ENCODE results near the gene TCF7L1.
"Not testable (repeated sequence)": the region's sequence is repeated elsewhere in the genome, so short reads cannot be mapped to it uniquely, and the experiment has no call there.

TCF7L1 gene

DNA sequence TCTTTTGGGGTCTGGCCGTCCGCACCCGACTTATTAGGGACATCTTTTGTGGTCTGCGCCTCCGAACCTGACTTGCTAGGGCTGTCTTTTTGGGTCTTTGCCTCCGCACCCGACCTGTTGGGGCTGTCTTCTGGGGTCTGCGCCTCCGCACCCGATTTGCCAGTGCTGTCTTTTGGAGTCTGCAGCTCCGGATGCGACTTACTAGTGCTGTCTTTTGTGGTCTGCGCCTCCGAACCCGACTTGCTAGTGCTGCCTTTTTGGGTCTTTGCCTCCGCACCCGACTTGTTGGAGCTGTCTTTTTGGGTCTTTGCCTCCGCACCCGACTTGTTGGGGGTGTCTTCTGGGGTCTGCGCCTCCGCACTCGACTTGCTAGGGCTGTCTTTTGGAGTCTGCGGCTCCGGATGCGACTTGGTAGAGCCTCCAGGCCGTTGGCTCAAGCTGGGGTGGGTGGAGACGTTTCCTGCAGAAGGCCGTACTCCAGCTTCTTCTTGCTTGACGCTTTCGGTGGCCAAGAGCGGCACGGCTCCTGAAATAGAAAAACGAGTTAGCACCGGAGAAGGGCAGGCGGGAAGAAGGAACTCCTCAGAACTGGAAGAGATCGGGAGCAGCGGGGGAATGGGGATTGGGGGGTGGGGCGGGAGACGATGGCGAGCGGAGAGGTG lies 194.1 kb downstream of the TCF7L1 start:
- DNase-seq: peak; percentile 28

- peak; percentile 92 for DNase-seq
Observed at GRCh38 chr2:85327822-85328617, 194.8 kb downstream of the TCF7L1 start, which contains the start of gene TGOLN2. Gene TGOLN2, minus strand, starts transcription at chr2:85327989. Its CDS starts 27 bp downstream, at chr2:85327962.

DNA sequence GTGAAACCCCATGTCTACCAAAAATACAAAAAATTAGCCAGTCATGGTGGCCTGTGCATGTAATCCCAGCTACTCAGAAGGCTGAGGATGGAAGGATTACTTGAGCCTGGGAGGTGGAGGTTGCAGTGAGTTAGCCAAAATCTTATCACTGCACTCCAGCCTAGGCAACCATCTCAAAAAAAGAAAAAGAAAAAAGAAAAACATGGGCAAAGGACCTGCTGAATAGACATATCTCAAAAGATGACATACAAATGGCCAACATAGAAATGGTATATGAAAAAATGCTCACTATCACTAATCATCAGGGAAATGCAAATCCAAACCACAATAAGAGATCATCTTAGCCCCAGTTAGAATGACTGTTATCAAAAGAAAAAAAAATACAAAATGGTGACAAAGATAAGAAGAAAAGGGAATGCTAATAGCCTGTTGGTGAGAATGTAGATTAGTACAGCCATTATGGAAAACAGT lies 196.0 kb downstream of the TCF7L1 start:
- no peak for DNase-seq

DNA sequence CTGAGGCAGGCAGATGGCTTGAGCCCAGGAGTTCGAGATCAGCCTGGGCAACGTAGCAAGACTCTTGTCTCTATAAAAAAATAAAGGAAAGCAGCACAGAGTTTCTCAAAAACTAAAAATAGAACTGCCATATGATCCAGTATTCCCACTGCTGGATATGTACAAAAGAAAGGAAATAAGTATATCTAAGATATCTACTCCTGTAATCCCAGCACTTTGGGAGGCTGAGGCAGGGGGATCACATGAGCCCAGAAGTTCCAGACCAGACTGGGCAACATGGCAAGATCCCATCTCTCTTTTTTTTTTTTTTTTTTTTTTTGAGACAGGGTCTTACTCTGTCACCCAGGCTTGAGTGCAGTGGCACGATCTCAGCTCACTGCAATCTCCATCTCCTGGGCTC lies 196.5 kb downstream of the TCF7L1 start:
- DNase-seq: not testable (repeated sequence)

DNA sequence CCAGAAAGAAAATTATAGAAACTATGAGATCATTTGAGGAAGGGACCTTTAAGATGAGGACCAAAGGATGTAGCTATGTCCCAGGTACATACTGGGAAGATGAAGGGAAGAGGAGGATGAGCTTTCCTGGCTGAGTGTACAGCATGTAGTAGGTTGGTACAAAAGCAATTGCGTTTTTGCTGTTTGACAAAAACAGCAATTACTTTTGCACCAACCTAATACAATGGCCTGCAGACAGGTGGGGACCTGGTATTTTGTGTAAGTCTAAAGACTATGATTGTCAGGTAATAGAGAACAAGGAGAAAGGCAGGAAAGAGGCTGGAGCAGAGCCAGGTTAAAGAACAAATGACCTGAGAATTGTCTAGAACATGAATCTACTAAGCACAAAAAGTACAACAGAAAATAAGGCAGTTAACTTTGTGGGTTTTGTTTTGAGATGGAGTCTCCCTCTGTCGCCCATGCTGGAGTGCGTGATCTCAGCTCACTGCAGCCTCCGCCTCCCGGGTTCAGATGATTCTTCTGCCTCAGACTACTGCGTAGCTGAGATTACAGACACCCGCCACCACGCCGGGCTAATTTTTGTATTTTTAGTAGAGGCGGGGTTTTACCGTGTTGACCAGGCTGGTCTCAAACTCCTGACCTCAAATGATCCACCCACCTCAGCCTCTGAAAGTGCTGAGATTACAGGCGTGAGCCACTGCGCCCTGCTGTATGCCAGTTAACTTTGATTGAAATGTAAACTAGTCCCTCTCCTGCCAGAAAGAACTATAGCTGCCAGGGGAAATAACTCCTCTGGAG lies 197.8 kb downstream of the TCF7L1 start:
- no peak for DNase-seq

GRCh38 chr2:85333877-85334276 lies 200.7 kb downstream of the TCF7L1 start:
- DNase-seq: not testable (repeated sequence)

GRCh38 chr2:85334928-85335327 lies 201.7 kb downstream of the TCF7L1 start:
- no peak for DNase-seq

DNA sequence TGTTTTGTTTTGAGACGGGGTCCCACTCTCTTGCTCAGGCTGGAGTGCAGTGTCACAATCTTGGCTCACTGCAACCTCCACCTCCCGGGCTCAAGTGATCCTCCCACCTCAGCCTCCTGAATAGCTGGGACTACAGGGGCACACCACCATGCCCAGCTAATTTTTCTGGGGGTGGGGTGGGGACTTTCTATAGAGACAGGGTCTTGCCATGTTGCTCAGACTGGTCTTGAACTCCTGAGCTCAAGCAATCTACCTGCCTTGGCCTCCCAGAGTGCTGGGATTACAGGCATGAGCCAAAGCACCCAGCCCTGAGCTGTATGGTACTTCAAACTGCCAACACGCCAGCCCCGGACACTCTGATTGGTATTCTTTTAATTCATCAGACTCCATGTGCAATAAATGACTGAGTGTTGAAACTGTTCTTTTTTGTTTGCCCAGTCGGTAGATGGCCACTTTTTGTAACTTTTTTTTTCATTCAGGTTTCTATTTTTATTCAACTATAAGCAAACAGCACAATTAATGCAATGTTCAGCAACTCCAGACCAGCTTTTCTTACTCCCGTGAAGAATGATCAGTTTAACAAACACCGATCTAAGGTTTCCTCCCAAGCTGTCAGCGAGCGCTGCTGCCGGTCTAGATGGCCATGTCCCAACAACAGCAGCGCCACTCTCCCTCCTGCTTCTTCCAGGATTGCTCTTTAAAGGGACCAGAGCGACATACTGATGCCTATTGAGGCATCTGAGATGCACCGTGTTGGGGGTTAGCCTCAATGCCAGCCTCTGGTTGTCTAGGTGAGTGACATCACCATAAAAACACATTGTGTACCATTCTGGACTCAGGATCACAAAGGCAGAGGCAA lies 207.1 kb downstream of the TCF7L1 start:
- DNase-seq: no peak

GRCh38 chr2:85341269-85342029 lies 208.3 kb downstream of the TCF7L1 start:
- DNase-seq: no peak

- no peak for DNase-seq
Observed at GRCh38 chr2:85342156-85342555, 209.0 kb downstream of the TCF7L1 start.

DNA sequence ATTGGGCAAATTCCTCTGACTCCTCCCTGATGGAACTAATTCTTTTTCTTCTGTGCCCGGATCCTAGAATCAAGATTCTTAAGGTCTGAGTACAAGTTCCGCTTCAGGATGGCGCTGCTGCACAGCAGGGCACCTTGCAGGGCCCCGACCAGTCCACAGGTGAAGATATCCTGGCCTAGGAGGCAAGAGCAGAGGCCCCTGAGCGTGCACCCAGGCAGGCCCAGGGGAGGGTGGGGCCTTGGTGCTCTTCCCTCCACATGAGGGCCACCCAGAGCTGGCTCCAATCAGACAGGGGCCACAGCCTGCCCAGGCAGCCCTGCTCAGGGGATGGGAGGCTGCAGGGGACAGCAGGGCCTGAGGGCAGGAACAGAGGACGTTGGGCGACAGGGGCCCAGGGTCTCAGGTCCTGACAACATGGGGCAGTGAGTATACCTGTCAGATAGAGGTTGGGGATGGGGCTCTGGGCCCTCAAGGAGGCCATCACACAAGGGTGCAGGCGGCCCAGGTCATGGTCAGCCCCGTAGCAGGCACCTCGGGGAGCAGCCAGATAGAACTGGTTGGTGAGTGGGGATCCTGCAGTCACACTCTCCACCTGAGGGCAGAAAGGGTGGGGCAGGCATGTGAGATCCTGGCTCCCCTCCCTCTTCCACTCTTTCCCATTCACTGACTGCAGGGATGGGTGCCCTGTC lies 210.2 kb downstream of the TCF7L1 start:
- not testable (repeated sequence) for DNase-seq

DNA sequence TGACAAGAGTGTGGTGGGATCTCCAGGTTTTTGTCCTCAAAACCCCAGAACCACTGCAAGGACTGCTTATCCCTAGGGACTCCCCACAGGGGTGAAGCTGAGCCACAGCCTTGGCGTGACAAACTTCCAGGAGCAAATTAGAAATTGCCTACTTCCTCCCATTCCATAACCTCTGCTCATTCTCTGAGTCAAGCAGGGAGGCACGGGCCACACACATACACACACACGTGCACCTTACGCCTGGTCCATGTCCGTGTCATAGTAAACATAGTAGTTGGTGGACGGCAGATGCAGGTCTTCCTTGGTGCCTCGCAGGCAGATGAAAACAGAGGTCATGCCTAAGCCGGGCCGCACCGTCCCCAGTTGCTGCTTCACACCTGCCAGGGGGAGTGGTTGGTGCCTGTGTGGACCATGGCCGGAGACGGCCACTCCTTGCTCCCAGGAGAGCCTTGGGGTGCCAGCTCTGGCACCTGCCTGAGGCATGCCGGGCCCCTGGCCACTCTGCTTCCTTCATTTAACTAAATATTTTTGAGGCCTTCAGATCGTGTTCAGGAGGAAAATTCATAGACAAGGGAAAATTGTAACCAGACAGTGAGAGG lies 211.3 kb downstream of the TCF7L1 start:
- no peak for DNase-seq

GRCh38 chr2:85347599-85347998 lies 214.4 kb downstream of the TCF7L1 start:
- DNase-seq: no peak

DNA sequence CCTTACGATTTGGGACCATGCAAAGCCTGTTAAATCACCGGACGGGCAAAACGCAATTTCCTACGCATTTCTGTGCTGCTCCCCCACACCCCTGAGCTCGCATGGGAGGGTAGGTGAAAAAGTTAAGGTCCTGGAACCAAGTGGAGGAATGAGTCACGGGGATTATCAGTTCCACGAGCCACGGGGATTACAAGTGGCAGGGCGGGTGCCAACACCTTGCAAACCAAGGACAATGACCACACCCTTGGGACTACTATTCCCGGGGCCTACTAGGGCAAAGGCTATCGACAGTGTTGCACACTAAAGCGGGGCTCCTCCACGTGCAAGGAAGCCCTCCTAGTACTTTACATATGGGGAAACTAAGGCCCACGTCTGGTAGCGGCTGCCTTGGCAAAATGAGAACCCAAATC lies 220.7 kb downstream of the TCF7L1 start:
- DNase-seq: peak; percentile 4

- DNase-seq: peak; percentile 100
Observed at GRCh38 chr2:85354286-85355072, 221.3 kb downstream of the TCF7L1 start, which contains the start of the genes ELMOD3 and RETSAT. Gene ELMOD3, plus strand, starts transcription at chr2:85354769. Its CDS starts 2,430 bp downstream, at chr2:85357199. Gene RETSAT, minus strand, starts transcription at chr2:85354528. Its CDS starts 21 bp downstream, at chr2:85354507.

DNA sequence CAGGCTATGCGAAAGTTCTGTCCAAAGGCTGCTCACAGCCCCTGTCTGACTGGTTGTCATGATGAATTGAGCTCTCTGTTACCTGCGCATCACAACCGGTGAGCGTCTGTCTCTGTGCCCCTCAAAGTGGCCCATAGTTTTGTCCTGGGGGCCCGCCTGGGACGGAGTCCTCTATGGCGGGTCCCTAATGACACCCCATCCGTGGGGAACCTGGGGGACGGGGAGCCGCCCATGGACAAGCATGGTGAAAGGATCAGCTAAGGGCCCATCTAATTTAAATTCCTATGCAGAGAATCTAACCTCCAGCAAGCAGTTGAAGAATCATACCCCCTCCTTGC lies 221.8 kb downstream of the TCF7L1 start:
- no peak for DNase-seq

GRCh38 chr2:85355521-85355920 lies 222.3 kb downstream of the TCF7L1 start:
- peak; percentile 6 for DNase-seq

DNA sequence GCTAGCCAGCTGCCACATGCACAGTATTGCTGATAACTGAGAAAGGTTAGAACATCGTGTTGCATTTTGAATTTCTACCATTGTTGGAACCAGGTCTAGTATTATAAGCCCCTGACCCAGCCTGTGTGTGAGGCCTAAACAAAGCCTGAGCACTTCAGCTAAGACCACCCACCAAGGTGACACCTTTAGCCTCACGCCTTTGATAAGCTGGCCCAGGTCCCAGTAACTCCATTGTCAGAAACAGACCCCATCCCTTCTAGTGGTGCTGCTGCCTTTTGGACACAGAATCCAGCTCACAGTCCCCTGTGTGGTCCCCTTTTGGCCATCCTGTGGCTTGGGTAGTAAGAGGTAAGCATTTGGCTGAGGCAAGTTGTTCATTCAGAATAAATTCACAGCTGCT lies 223.0 kb downstream of the TCF7L1 start:
- no peak for DNase-seq

GRCh38 chr2:85357736-85358135 lies 224.5 kb downstream of the TCF7L1 start:
- DNase-seq: no peak
